ENCODE results near the gene DYRK1B. TPM values are rescaled to one million over a fixed set of nuclear protein-coding genes. Genes with fewer than 3 reads are reported as not detected.
A peak's percentile ranks its signal among the peaks of the same experiment; 100 is the strongest.

Gene DYRK1B
- total RNA-seq, 1 experiment from 2014 or later, result 322 TPM

DNA sequence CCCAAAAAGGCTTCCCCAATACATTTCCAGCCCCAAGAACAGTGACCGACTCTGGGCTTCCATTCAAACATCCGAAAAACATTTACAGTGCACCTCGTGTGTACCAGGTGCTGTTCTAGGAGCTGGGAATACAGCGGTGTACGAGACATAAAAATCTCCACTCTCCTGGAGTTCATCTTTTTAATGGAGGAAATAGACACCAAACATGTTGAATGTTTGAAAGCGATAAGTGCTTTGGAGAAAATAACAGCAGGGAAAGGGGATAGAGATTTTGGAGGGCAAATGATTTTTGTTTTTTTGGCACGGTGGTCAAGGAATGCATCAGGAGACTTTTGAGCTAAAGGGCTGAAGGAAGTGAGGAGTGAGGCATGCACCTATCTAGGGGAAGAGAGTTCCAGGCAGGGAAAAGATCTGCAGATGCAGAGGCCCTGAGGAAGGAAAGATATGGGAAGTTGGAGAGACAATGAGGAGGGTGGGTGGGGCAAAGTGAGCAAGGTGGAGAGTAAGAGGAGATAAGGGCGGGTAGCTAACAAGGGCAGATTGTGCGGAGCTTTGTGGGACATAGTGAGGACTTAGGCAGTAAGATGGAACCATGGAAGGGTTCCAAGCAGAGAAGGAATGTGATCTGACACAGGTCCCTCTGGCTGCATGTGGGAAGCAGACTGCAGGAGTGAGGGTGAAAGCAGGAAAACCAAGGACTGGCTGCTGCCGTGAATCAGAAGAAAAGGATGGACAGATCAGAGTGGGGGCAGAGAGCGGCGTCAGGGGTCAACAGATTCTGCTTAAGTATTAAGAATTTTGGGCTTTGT is 12.9 kb upstream of the DYRK1B start:
- no peaks in the 10 kb centered on the region for H3K27me3 ChIP-seq (ENCODE audit: control insufficient read depth, insufficient read depth, low read length)
- H3K27ac ChIP-seq (ENCODE audit: low read length), result peak overlapping the region; percentile 83
- intact Hi-C loops (cut with micrococcal nuclease; ENCODE audit: unreplicated experiment), result no loop called here
- no peaks in the 10 kb centered on the region for H3K9me3 ChIP-seq (ENCODE audit: control insufficient read depth, insufficient read depth, low read depth, low read length)
- ATAC-seq (peak; percentile 36), DNase-seq (ENCODE audit: low read depth, low spot score) (no peak)
- TF ChIP-seq POLR2AphosphoS5 (IDR thresholded peaks at IDR 0.05; ENCODE audit: low read depth, low read length) (no peak), SIN3A (IDR thresholded peaks at IDR 0.05; ENCODE audit: borderline replicate concordance, insufficient read depth, low read depth, low read length) (no peak), TCF7L2 (IDR thresholded peaks at IDR 0.05; ENCODE audit: low read depth, low read length) (no peak), CTCF (IDR thresholded peaks at IDR 0.05) (no peak)
- TF ChIP-seq, protein P1, sequence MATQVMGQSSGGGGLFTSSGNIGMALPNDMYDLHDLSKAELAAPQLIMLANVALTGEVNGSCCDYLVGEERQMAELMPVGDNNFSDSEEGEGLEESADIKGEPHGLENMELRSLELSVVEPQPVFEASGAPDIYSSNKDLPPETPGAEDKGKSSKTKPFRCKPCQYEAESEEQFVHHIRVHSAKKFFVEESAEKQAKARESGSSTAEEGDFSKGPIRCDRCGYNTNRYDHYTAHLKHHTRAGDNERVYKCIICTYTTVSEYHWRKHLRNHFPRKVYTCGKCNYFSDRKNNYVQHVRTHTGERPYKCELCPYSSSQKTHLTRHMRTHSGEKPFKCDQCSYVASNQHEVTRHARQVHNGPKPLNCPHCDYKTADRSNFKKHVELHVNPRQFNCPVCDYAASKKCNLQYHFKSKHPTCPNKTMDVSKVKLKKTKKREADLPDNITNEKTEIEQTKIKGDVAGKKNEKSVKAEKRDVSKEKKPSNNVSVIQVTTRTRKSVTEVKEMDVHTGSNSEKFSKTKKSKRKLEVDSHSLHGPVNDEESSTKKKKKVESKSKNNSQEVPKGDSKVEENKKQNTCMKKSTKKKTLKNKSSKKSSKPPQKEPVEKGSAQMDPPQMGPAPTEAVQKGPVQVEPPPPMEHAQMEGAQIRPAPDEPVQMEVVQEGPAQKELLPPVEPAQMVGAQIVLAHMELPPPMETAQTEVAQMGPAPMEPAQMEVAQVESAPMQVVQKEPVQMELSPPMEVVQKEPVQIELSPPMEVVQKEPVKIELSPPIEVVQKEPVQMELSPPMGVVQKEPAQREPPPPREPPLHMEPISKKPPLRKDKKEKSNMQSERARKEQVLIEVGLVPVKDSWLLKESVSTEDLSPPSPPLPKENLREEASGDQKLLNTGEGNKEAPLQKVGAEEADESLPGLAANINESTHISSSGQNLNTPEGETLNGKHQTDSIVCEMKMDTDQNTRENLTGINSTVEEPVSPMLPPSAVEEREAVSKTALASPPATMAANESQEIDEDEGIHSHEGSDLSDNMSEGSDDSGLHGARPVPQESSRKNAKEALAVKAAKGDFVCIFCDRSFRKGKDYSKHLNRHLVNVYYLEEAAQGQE (IDR thresholded peaks at IDR 0.05; ENCODE audit: insufficient read depth in 1 of 2, low read depth in 2 of 2, low read length in 1 of 2), result no peak
- no peaks in the 10 kb centered on the region for H3K36me3 ChIP-seq (ENCODE audit: control insufficient read depth, insufficient read depth, low read length)
- CTCF ChIA-PET, result interaction anchor here (0.5 to 7.7 kb wide), 30 partner anchors 11 to 458 kb away, joined by 3 to 357 read pairs (median 4); partner anchors contain the start of genes DLL3, DYRK1B, MED29 and PAF1
- peak overlapping the region; percentile 35 to 52 for H3K4me3 ChIP-seq (ENCODE audit: low read depth in 2 of 2, low read length in 2 of 2)
- in situ Hi-C loops (cut with HindIII; ENCODE audit: low pct_unique_long_range_greater_than_20kb, low sequenced_read_pairs), result loop anchor here (10.0 kb wide), 1 partner anchor 208 kb away; the partner anchor contains the start of gene ZNF780B
- peaks cover 53% of the 10 kb centered on the region for H3K4me1 ChIP-seq (ENCODE audit: control insufficient read depth, insufficient read depth, low read length)
- POLR2A ChIA-PET, result interaction anchor here (0.5 to 6.8 kb wide), 39 partner anchors 9 to 1458 kb away, joined by 3 to 177 read pairs (median 5); partner anchors contain the start of genes DYRK1B, EID2B, PSMC4 and RPS16
- BruUV-seq (replicated peaks), result TSS peak; percentile 100

GRCh38 chr19:39845933-39846677 is 12.1 kb upstream of the DYRK1B start, which contains the start of gene FBL:
Gene FBL, minus strand, starts transcription at chr19:39846379. Its CDS starts 79 bp downstream, at chr19:39846300.
- intact Hi-C loops (cut with micrococcal nuclease; ENCODE audit: unreplicated experiment) (loop anchor here (2.0 kb wide), 1 partner anchor 125 kb away; the partner anchor contains the start of gene PSMC4), in situ Hi-C loops (cut with HindIII; ENCODE audit: low pct_unique_long_range_greater_than_20kb, low sequenced_read_pairs) (loop anchor here (10.0 kb wide), 1 partner anchor 209 kb away; the partner anchor contains the start of gene ZNF780B)
- DNase-seq (ENCODE audit: low read depth, low spot score) (peak; percentile 100), ATAC-seq (peak; percentile 91)
- Histone ChIP-seq H3K27me3 (ENCODE audit: control insufficient read depth, insufficient read depth, low read length) (no peaks in the 10 kb centered on the region), H3K4me1 (ENCODE audit: control insufficient read depth, insufficient read depth, low read length) (peaks cover 61% of the 10 kb centered on the region), H3K27ac (ENCODE audit: low read length) (peak within 1 kb of the TSS; percentile 83), H3K4me3 (ENCODE audit: low read depth in 2 of 2, low read length in 2 of 2) (peak within 1 kb of the TSS; percentile 35 to 52), H3K9me3 (ENCODE audit: control insufficient read depth, insufficient read depth, low read depth, low read length) (no peaks in the 10 kb centered on the region), H3K36me3 (ENCODE audit: control insufficient read depth, insufficient read depth, low read length) (peaks cover 6% of the 10 kb centered on the region)
- ChIA-PET CTCF (interaction anchor here (0.5 to 7.7 kb wide), 44 partner anchors 12 to 1212 kb away, joined by 3 to 357 read pairs (median 4); partner anchors contain the start of genes DLL3, DYRK1B, MED29 and PAF1), POLR2A (interaction anchor here (0.5 to 6.8 kb wide), 48 partner anchors 9 to 1494 kb away, joined by 3 to 177 read pairs (median 5); partner anchors contain the start of genes DYRK1B, EID2, EID2B and PSMC4)
- TF ChIP-seq, protein P1 (IDR thresholded peaks at IDR 0.05; ENCODE audit: insufficient read depth in 1 of 2, low read depth in 2 of 2, low read length in 1 of 2), result no peak
- no peak for TF ChIP-seq TCF7L2 (IDR thresholded peaks at IDR 0.05; ENCODE audit: low read depth, low read length)
- TF ChIP-seq POLR2AphosphoS5 (IDR thresholded peaks at IDR 0.05; ENCODE audit: low read depth, low read length), result no peak
- BruUV-seq (replicated peaks), result no TSS peak

Measured in Panc1 (cell line).